KOPT-K1 (cell line): ENCODE results near the gene POLD1.

Experiments
- H3K27ac ChIP-seq: fragments of 200-600 bp; sonication (generic); 2 replicates; pipeline ENCODE4 v1.5.1; 2016; ENCODE audit warnings: antibody characterized with exemption, mild to moderate bottlenecking, low read depth, low read length; ENCODE audit not compliant: poor library complexity, severe bottlenecking
- H3K36me3 ChIP-seq: fragments of 200-600 bp; sonication (generic); 2 replicates; pipeline ENCODE4 v1.5.1; 2017; ENCODE audit warnings: antibody characterized with exemption, mild to moderate bottlenecking, low read length, moderate library complexity; ENCODE audit not compliant: insufficient read depth
- H3K9me3 ChIP-seq: fragments of 200-600 bp; sonication (generic); 2 replicates; pipeline ENCODE4 v1.5.1; 2017; ENCODE audit warnings: antibody characterized with exemption, low read length, mild to moderate bottlenecking; ENCODE audit not compliant: insufficient read depth, poor library complexity, severe bottlenecking

POLD1 gene

GRCh38 chr19:50417111-50418081 lies 33.2 kb downstream of the POLD1 start:
- Histone ChIP-seq H3K27ac (no peak overlapping the region), H3K9me3 (no peaks in the 10 kb centered on the region), H3K36me3 (peaks cover 56% of the 10 kb centered on the region)

- no peaks in the 10 kb centered on the region for H3K9me3 ChIP-seq
- H3K27ac ChIP-seq, result no peak within 1 kb of the TSS
- peaks cover 50% of the 10 kb centered on the region for H3K36me3 ChIP-seq
These were observed 34.3 kb downstream of the POLD1 start, which contains the start of gene SPIB for GRCh38 chr19:50418176-50419021. Gene SPIB (plus strand): TSS chr19:50418938. CDS start chr19:50418963, 25 bp downstream.

DNA sequence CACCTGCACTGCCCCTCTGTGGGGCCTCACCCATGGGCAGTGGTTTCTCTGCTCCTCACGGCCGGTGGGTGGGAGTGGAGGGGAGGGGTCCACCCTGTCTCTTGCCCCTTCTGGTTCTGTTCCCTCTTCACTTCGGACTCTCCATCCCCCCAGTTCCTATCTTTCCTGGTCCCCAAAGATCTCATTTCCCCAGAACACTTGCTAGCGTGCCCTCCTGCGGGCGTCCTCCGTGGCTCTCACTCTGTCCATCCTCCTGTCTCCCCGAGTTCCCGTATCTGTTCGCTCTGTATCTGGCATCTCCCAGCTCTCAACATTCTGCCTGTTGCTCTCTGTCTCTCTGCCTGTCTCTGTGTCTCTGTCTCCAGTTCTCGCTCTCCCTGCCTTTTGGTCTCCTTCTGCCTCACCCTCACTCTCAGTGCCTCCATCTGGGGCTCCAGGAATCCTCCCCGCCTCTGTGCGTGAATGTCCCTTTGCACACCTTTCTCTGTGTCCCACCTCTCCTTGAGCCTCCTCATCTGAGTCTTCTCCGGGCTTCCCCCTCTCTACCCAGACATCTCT lies 35.0 kb downstream of the POLD1 start:
- Histone ChIP-seq H3K9me3 (no peaks in the 10 kb centered on the region), H3K27ac (no peak overlapping the region), H3K36me3 (peaks cover 43% of the 10 kb centered on the region)

DNA sequence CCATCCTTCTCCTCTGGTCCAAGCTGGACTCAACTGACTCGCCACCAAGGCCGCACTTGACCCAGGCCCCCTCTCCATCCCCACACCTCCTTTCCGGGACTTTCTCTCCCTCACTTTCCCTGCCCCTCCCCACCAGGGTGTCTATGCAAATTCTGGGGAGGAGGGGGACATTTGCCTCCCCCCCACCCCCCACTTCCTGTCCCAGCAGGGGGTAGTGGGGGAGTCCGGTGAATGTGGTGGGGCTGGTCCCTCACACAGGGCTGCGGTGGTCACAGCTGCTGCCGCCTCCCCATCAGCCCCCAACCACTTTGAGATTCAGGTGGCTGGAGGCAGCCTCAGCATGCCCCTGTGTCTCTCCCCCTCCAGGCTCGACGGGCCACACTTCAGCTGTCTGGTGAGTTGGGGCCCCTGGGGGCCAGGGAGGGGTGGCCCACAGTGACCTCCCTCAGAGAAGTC lies 35.5 kb downstream of the POLD1 start:
- no peak overlapping the region for H3K27ac ChIP-seq
- H3K9me3 ChIP-seq, result no peaks in the 10 kb centered on the region
- H3K36me3 ChIP-seq, result peaks cover 38% of the 10 kb centered on the region; the same call in 1 of the 2 replicates

- Histone ChIP-seq H3K9me3 (no peaks in the 10 kb centered on the region), H3K27ac (no peak overlapping the region), H3K36me3 (peaks cover 33% of the 10 kb centered on the region; the same call in 1 of the 2 replicates)
These were observed 36.0 kb downstream of the POLD1 start for GRCh38 chr19:50420127-50420526.

DNA sequence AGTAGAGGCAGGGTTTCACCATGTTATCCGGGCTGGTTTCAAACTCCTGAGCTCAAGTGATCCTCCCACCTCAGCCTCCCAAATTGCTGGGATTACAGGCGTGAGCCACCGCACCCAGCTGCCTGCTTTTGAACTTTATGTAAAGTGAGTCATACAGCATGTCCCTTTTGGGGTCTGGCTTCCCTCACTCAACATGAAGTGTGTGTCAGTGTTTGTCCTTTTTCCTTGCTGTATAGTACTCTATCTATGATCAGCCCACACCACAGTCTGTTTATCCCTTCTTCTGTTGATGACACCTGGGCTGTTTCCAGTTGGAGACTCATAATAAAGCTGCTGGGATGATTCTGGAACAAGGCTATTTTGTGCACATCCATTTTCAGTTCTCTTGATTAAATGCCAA lies 36.7 kb downstream of the POLD1 start:
- Histone ChIP-seq H3K36me3 (peaks cover 28% of the 10 kb centered on the region; the same call in 1 of the 2 replicates), H3K27ac (no peak overlapping the region)

GRCh38 chr19:50422397-50423278 lies 38.5 kb downstream of the POLD1 start:
- H3K36me3 ChIP-seq, result peaks cover 13% of the 10 kb centered on the region; the same call in 1 of the 2 replicates
- H3K27ac ChIP-seq, result no peak overlapping the region
- H3K9me3 ChIP-seq, result no peaks in the 10 kb centered on the region

More for the DNA sequence above, 36.7 kb downstream of the POLD1 start:
- no peaks in the 10 kb centered on the region for H3K9me3 ChIP-seq

DNA sequence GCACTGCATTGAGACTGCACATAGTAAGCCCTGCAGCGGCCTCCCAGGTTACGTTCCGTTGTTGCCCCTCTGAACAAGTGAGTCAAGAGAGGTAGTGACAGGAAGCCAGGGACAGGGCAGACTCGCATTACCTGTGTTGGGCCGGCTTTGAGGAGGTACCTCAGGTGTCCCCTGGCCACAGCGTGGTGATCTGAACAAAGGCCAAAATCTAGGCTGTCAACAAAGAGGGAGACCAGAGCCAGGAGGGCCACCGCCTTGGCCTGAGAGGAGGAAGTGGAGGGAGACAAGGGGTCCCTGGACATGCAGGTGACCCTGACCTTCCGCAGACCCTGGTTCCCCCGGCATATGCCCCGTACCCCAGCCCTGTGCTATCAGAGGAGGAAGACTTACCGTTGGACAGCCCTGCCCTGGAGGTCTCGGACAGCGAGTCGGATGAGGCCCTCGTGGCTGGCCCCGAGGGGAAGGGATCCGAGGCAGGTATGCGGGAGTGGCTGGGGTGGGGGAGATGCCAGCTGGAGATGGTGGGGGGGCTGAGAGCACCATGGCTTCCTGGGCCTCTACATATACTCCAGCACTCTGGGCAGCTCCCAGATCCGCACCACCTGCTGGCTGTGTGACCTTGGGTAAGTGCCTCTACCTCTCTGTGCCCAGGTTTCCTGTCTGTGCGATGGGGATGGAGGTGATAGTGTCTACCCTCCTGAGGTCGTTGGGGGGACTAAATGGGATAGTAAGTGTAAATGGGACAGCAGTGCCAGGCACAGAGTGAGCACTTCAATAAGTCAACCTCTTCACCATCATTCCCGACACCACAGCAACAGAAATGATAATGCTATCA lies 39.3 kb downstream of the POLD1 start:
- H3K36me3 ChIP-seq, result peaks cover 5% of the 10 kb centered on the region; the same call in 1 of the 2 replicates
- no peak overlapping the region for H3K27ac ChIP-seq

GRCh38 chr19:50425581-50425980 lies 41.4 kb downstream of the POLD1 start:
- Histone ChIP-seq H3K9me3 (no peaks in the 10 kb centered on the region), H3K36me3 (peaks cover 4% of the 10 kb centered on the region; the same call in 1 of the 2 replicates), H3K27ac (no peak overlapping the region)

More for the DNA sequence above, 39.3 kb downstream of the POLD1 start:
- no peaks in the 10 kb centered on the region for H3K9me3 ChIP-seq

- no peaks in the 10 kb centered on the region for H3K9me3 ChIP-seq
- no peak overlapping the region for H3K27ac ChIP-seq
- H3K36me3 ChIP-seq, result peaks cover 4% of the 10 kb centered on the region; the same call in 1 of the 2 replicates
These were observed 43.3 kb downstream of the POLD1 start for GRCh38 chr19:50427318-50427925.

- no peak overlapping the region for H3K27ac ChIP-seq
- H3K36me3 ChIP-seq, result peaks cover 4% of the 10 kb centered on the region; the same call in 1 of the 2 replicates
- no peaks in the 10 kb centered on the region for H3K9me3 ChIP-seq
These were observed 43.9 kb downstream of the POLD1 start for GRCh38 chr19:50427997-50428425.

- no peaks in the 10 kb centered on the region for H3K9me3 ChIP-seq
- H3K27ac ChIP-seq, result no peak overlapping the region
- H3K36me3 ChIP-seq, result no peaks in the 10 kb centered on the region
These were observed 44.8 kb downstream of the POLD1 start for GRCh38 chr19:50428772-50429463.
